SK-N-SH treated with all-trans-retinoic acid at 6 μM for 48 hours (cell line): ENCODE measurements around the gene PLA2G4B.

Source experiments
- ARNTL ChIP-seq: fragments of 450-650 bp; formaldehyde crosslinking; IDR thresholded peaks from 2 replicates; pipeline ENCODE4 v1.5.0; 2020; ENCODE audit warnings: low read depth, mild to moderate bottlenecking, moderate library complexity, borderline replicate concordance
- BACH2 ChIP-seq: fragments of 250-450 bp; sonication (Bioruptor Pico); IDR thresholded peaks from 2 replicates; pipeline ENCODE4 v1.9.0; 2021; ENCODE audit warnings: mild to moderate bottlenecking, borderline replicate concordance
- CREB5 ChIP-seq: fragments of 250-450 bp; sonication (Bioruptor Pico); IDR thresholded peaks from 2 replicates; pipeline ENCODE4 v1.5.1; 2020; ENCODE audit warnings: low read depth, mild to moderate bottlenecking, moderate library complexity
- CSDC2 ChIP-seq: fragments of 250-450 bp; sonication (Bioruptor Pico); IDR thresholded peaks from 2 replicates; pipeline ENCODE4 v1.5.0; 2020; ENCODE audit warnings: mild to moderate bottlenecking, moderate library complexity
- ESRRG ChIP-seq: fragments of 250-450 bp; sonication (Bioruptor Pico); IDR thresholded peaks from 2 replicates; pipeline ENCODE4 v1.6.1; 2021; ENCODE audit warnings: mild to moderate bottlenecking
- GLIS3 ChIP-seq: fragments of 250-450 bp; sonication (Bioruptor Pico); IDR thresholded peaks from 2 replicates; pipeline ENCODE4 v1.5.0; 2020; ENCODE audit warnings: mild to moderate bottlenecking, moderate library complexity
- RARB ChIP-seq: fragments of 250-450 bp; sonication (Bioruptor Pico); IDR thresholded peaks from 2 replicates; pipeline ENCODE4 v1.8.0; 2021; ENCODE audit warnings: mild to moderate bottlenecking, moderate library complexity
- TCF4 ChIP-seq: fragments of 250-450 bp; sonication (Bioruptor Pico); IDR thresholded peaks from 2 replicates; pipeline ENCODE4 v1.8.0; 2021; ENCODE audit warnings: mild to moderate bottlenecking, moderate library complexity, borderline replicate concordance
- ZC3H10 ChIP-seq: fragments of 250-450 bp; sonication (Bioruptor Pico); IDR thresholded peaks from 2 replicates; pipeline ENCODE4 v1.5.1; 2021; ENCODE audit warnings: mild to moderate bottlenecking, moderate library complexity
- ZFP3 ChIP-seq: fragments of 250-450 bp; sonication (Bioruptor Pico); IDR thresholded peaks from 2 replicates; pipeline ENCODE4 v1.5.0; 2020; ENCODE audit warnings: mild to moderate bottlenecking, moderate library complexity
- ZFP30 ChIP-seq: fragments of 450-650 bp; formaldehyde crosslinking; IDR thresholded peaks from 2 replicates; pipeline ENCODE4 v1.5.0; 2022; ENCODE audit warnings: mild to moderate bottlenecking, moderate library complexity
- ZNF565 ChIP-seq: fragments of 450-650 bp; formaldehyde crosslinking; conservative IDR thresholded peaks from 2 replicates; pipeline ENCODE4 v1.5.0; 2020; ENCODE audit warnings: low read depth, mild to moderate bottlenecking, moderate library complexity
- TF ChIP-seq, protein P1 (sequence below): fragments of 250-450 bp; sonication (Bioruptor Pico); IDR thresholded peaks from 2 replicates; pipeline ENCODE4 v1.8.0; 2020; ENCODE audit warnings: mild to moderate bottlenecking, moderate library complexity, borderline replicate concordance

GRCh38 chr15:41817781-41818180 lies 20.9 kb upstream of the PLA2G4B start:
- TF ChIP-seq ZFP30 (CRISPR knock-in tag) = no peak
- no peak for TF ChIP-seq TCF4
- TF ChIP-seq BACH2 = no peak
- TF ChIP-seq ZC3H10 (CRISPR knock-in tag) = no peak
- no peak for TF ChIP-seq RARB
- TF ChIP-seq GLIS3 (CRISPR knock-in tag) = no peak
- no peak for TF ChIP-seq ZNF565 (CRISPR knock-in tag)
- TF ChIP-seq ZFP3 = no peak
- TF ChIP-seq, protein P1, sequence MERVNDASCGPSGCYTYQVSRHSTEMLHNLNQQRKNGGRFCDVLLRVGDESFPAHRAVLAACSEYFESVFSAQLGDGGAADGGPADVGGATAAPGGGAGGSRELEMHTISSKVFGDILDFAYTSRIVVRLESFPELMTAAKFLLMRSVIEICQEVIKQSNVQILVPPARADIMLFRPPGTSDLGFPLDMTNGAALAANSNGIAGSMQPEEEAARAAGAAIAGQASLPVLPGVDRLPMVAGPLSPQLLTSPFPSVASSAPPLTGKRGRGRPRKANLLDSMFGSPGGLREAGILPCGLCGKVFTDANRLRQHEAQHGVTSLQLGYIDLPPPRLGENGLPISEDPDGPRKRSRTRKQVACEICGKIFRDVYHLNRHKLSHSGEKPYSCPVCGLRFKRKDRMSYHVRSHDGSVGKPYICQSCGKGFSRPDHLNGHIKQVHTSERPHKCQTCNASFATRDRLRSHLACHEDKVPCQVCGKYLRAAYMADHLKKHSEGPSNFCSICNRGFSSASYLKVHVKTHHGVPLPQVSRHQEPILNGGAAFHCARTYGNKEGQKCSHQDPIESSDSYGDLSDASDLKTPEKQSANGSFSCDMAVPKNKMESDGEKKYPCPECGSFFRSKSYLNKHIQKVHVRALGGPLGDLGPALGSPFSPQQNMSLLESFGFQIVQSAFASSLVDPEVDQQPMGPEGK = no peak
- TF ChIP-seq ARNTL (CRISPR knock-in tag) = no peak
- TF ChIP-seq CREB5 = no peak
- TF ChIP-seq ESRRG (CRISPR knock-in tag) = no peak
- no peak for TF ChIP-seq CSDC2 (CRISPR knock-in tag)
